T-helper 1 cell treated with Interleukin-12 subunit alpha and Interleukin-12 subunit beta and Interleukin-4 antibody, amounts not matched to agents 30 μg/mL and 1 μg/mL, for 36 hours (primary cell): Measurements from ENCODE around the gene PLXNA3.

Experiments used
- H3K27ac Mint-ChIP-seq: one replicate; pipeline ENCODE4 v1.8.0; 2021; ENCODE audit warnings: mild to moderate bottlenecking, mixed read lengths
- H3K27me3 Mint-ChIP-seq: one replicate; pipeline ENCODE4 v1.8.0; 2021; ENCODE audit warnings: low read depth, mixed read lengths
- H3K36me3 Mint-ChIP-seq: one replicate; pipeline ENCODE4 v1.8.0; 2021; ENCODE audit warnings: low read depth, mixed read lengths
- H3K4me1 Mint-ChIP-seq: one replicate; pipeline ENCODE4 v1.8.0; 2021; ENCODE audit warnings: low read depth, mixed read lengths
- H3K4me3 Mint-ChIP-seq: one replicate; pipeline ENCODE4 v1.8.0; 2021; ENCODE audit warnings: mild to moderate bottlenecking, moderate library complexity, mixed read lengths
- H3K9me3 Mint-ChIP-seq: one replicate; pipeline ENCODE4 v1.8.0; 2021; ENCODE audit warnings: mixed read lengths

Gene PLXNA3

GRCh38 chrX:154441564-154441963 is 16.5 kb upstream of the PLXNA3 start:
- H3K27ac Mint-ChIP-seq = peak overlapping the region; percentile 26
- peaks cover 16% of the 10 kb centered on the region for H3K4me1 Mint-ChIP-seq
- H3K9me3 Mint-ChIP-seq = no peaks in the 10 kb centered on the region
- H3K36me3 Mint-ChIP-seq = peaks cover 5% of the 10 kb centered on the region
- H3K4me3 Mint-ChIP-seq = no peak overlapping the region
- no peaks in the 10 kb centered on the region for H3K27me3 Mint-ChIP-seq

GRCh38 chrX:154441984-154442707 is 15.9 kb upstream of the PLXNA3 start:
- Mint-ChIP-seq H3K4me1 (peaks cover 19% of the 10 kb centered on the region), H3K36me3 (peaks cover 8% of the 10 kb centered on the region), H3K9me3 (no peaks in the 10 kb centered on the region), H3K27ac (no peak overlapping the region), H3K27me3 (no peaks in the 10 kb centered on the region), H3K4me3 (no peak overlapping the region)

GRCh38 chrX:154443479-154443910 is 14.6 kb upstream of the PLXNA3 start:
- Mint-ChIP-seq H3K4me3 (peak overlapping the region; percentile 77), H3K36me3 (peaks cover 9% of the 10 kb centered on the region), H3K4me1 (peaks cover 16% of the 10 kb centered on the region), H3K9me3 (no peaks in the 10 kb centered on the region), H3K27ac (peak overlapping the region; percentile 79), H3K27me3 (no peaks in the 10 kb centered on the region)

GRCh38 chrX:154443992-154444754 is 13.9 kb upstream of the PLXNA3 start, which contains the start of gene FAM50A:
TSS of gene FAM50A (plus strand) at chrX:154444141. CDS start at chrX:154444236, 95 bp downstream.
- Mint-ChIP-seq H3K4me1 (peaks cover 16% of the 10 kb centered on the region), H3K27ac (peak within 1 kb of the TSS; percentile 79), H3K4me3 (peak within 1 kb of the TSS; percentile 77), H3K9me3 (no peaks in the 10 kb centered on the region), H3K36me3 (peaks cover 6% of the 10 kb centered on the region), H3K27me3 (no peaks in the 10 kb centered on the region)

GRCh38 chrX:154444755-154445246 is 13.3 kb upstream of the PLXNA3 start:
- H3K9me3 Mint-ChIP-seq = no peaks in the 10 kb centered on the region
- H3K27ac Mint-ChIP-seq = no peak overlapping the region
- peak overlapping the region; percentile 25 for H3K4me3 Mint-ChIP-seq
- H3K36me3 Mint-ChIP-seq = peaks cover 6% of the 10 kb centered on the region
- peaks cover 16% of the 10 kb centered on the region for H3K4me1 Mint-ChIP-seq
- H3K27me3 Mint-ChIP-seq = no peaks in the 10 kb centered on the region

- peak overlapping the region; percentile 37 for H3K4me3 Mint-ChIP-seq
- peaks cover 6% of the 10 kb centered on the region for H3K36me3 Mint-ChIP-seq
- H3K27ac Mint-ChIP-seq = no peak overlapping the region
- no peaks in the 10 kb centered on the region for H3K9me3 Mint-ChIP-seq
- H3K27me3 Mint-ChIP-seq = no peaks in the 10 kb centered on the region
- peaks cover 16% of the 10 kb centered on the region for H3K4me1 Mint-ChIP-seq
These were observed 12.3 kb upstream of the PLXNA3 start for GRCh38 chrX:154445776-154446175.

- Mint-ChIP-seq H3K9me3 (no peaks in the 10 kb centered on the region), H3K27ac (no peak overlapping the region), H3K36me3 (peaks cover 6% of the 10 kb centered on the region), H3K27me3 (no peaks in the 10 kb centered on the region), H3K4me3 (peak overlapping the region; percentile 37), H3K4me1 (peaks cover 16% of the 10 kb centered on the region)
These were observed 11.7 kb upstream of the PLXNA3 start for GRCh38 chrX:154446430-154446829.

GRCh38 chrX:154448484-154448883 is 9.6 kb upstream of the PLXNA3 start:
- Mint-ChIP-seq H3K27ac (no peak overlapping the region), H3K4me1 (peaks cover 11% of the 10 kb centered on the region), H3K4me3 (no peak overlapping the region), H3K27me3 (no peaks in the 10 kb centered on the region), H3K9me3 (no peaks in the 10 kb centered on the region), H3K36me3 (peaks cover 13% of the 10 kb centered on the region)

- Mint-ChIP-seq H3K27me3 (no peaks in the 10 kb centered on the region), H3K27ac (no peak overlapping the region), H3K4me3 (no peak overlapping the region), H3K36me3 (peaks cover 13% of the 10 kb centered on the region), H3K9me3 (no peaks in the 10 kb centered on the region), H3K4me1 (peaks cover 11% of the 10 kb centered on the region)
These were observed 8.5 kb upstream of the PLXNA3 start for GRCh38 chrX:154449618-154450017.

GRCh38 chrX:154450312-154450711 is 7.8 kb upstream of the PLXNA3 start:
- H3K36me3 Mint-ChIP-seq = peaks cover 13% of the 10 kb centered on the region
- H3K9me3 Mint-ChIP-seq = no peaks in the 10 kb centered on the region
- H3K4me1 Mint-ChIP-seq = peaks cover 11% of the 10 kb centered on the region
- no peak overlapping the region for H3K27ac Mint-ChIP-seq
- H3K27me3 Mint-ChIP-seq = no peaks in the 10 kb centered on the region
- H3K4me3 Mint-ChIP-seq = no peak overlapping the region

GRCh38 chrX:154452823-154453222 is 5.3 kb upstream of the PLXNA3 start:
- Mint-ChIP-seq H3K36me3 (peaks cover 9% of the 10 kb centered on the region), H3K27ac (no peak overlapping the region), H3K27me3 (no peaks in the 10 kb centered on the region), H3K9me3 (no peaks in the 10 kb centered on the region), H3K4me3 (no peak overlapping the region), H3K4me1 (peaks cover 5% of the 10 kb centered on the region)

GRCh38 chrX:154457491-154458115 is 478 bp upstream of the PLXNA3 start:
- H3K4me1 Mint-ChIP-seq = peaks cover 7% of the 10 kb centered on the region
- H3K27ac Mint-ChIP-seq = peak overlapping the region; percentile 97
- no peaks in the 10 kb centered on the region for H3K9me3 Mint-ChIP-seq
- H3K36me3 Mint-ChIP-seq = peaks cover 7% of the 10 kb centered on the region
- no peaks in the 10 kb centered on the region for H3K27me3 Mint-ChIP-seq
- H3K4me3 Mint-ChIP-seq = peak overlapping the region; percentile 98

GRCh38 chrX:154458954-154459778 is 1.1 kb downstream of the PLXNA3 start:
- Mint-ChIP-seq H3K36me3 (peaks cover 4% of the 10 kb centered on the region), H3K4me3 (peak overlapping the region; percentile 85), H3K9me3 (no peaks in the 10 kb centered on the region), H3K4me1 (peaks cover 7% of the 10 kb centered on the region), H3K27me3 (no peaks in the 10 kb centered on the region), H3K27ac (peak overlapping the region; percentile 68)

- H3K27me3 Mint-ChIP-seq = no peaks in the 10 kb centered on the region
- no peaks in the 10 kb centered on the region for H3K9me3 Mint-ChIP-seq
- no peak overlapping the region for H3K4me3 Mint-ChIP-seq
- H3K27ac Mint-ChIP-seq = no peak overlapping the region
- H3K4me1 Mint-ChIP-seq = peaks cover 7% of the 10 kb centered on the region
- H3K36me3 Mint-ChIP-seq = peaks cover 4% of the 10 kb centered on the region
These were observed 1.8 kb downstream of the PLXNA3 start for GRCh38 chrX:154459832-154460231.
